Caco-2 (cell line): ENCODE results near the gene VPS51. TPM values are rescaled to one million over a fixed set of nuclear protein-coding genes. Genes with fewer than 3 reads are reported as not detected.

Source experiments
- BruUV-seq: library from RNA; stranded (reverse); fragments of 400-500 nt; replicated peaks from 2 replicates; lab custom pipeline; 2021; lab: Mats Ljungman, UMichigan
- CTCF ChIA-PET: fragments of 300-600 bp; sonication (Branson Sonifier 250); formaldehyde crosslinking; loops from one replicate; lab custom pipeline; 2022; ENCODE audit warnings: antibody characterized with exemption; lab: Charles Lee
- POLR2A ChIA-PET: fragments of 300-600 bp; sonication (Branson Sonifier 250); formaldehyde crosslinking; loops from one replicate; lab custom pipeline; 2022; ENCODE audit warnings: antibody characterized with exemption; lab: Charles Lee
- DNase-seq, 2 experiments: peaks; one replicate each; pipeline versions ENCODE4 v3.0.0 to v3.0.0-alpha.2; 2020 to 2022
- H3K27me3 ChIP-seq: replicated peaks from 2 replicates; pipeline ENCODE4 v1.6.0; 2011; ENCODE audit warnings: low read length; ENCODE audit not compliant: control insufficient read depth, insufficient read depth
- H3K36me3 ChIP-seq: 2 replicates; pipeline ENCODE4 v1.5.1; 2011; ENCODE audit warnings: low read length; ENCODE audit not compliant: control insufficient read depth, insufficient read depth
- H3K4me1 ChIP-seq: fragments of 250-450 bp; sonication (Bioruptor Pico); 2 replicates; pipeline ENCODE4 v1.5.1; 2020; ENCODE audit warnings: mild to moderate bottlenecking
- H3K4me3 ChIP-seq: 2 replicates; pipeline ENCODE4 v1.5.1; 2011; ENCODE audit warnings: low read depth, mild to moderate bottlenecking, control low read depth, low read length
- H3K9me3 ChIP-seq: fragments of 250-450 bp; sonication (Bioruptor Pico); 2 replicates; pipeline ENCODE4 v1.5.1; 2020; ENCODE audit warnings: mild to moderate bottlenecking, moderate library complexity
- H3K27ac Mint-ChIP-seq: one replicate; pipeline ENCODE4 v1.8.0; 2022; ENCODE audit warnings: mixed read lengths; ENCODE audit not compliant: unreplicated experiment
- H3K27me3 Mint-ChIP-seq: one replicate; pipeline ENCODE4 v1.8.0; 2022; ENCODE audit warnings: mixed read lengths; ENCODE audit not compliant: insufficient read depth, unreplicated experiment
- H3K36me3 Mint-ChIP-seq: one replicate; pipeline ENCODE4 v1.8.0; 2022; ENCODE audit warnings: mild to moderate bottlenecking, mixed read lengths; ENCODE audit not compliant: insufficient read depth, unreplicated experiment
- H3K4me1 Mint-ChIP-seq: one replicate; pipeline ENCODE4 v1.8.0; 2022; ENCODE audit warnings: low read depth, mixed read lengths; ENCODE audit not compliant: unreplicated experiment
- H3K4me3 Mint-ChIP-seq: one replicate; pipeline ENCODE4 v1.8.0; 2022; ENCODE audit warnings: mild to moderate bottlenecking, moderate library complexity, mixed read lengths; ENCODE audit not compliant: unreplicated experiment
- H3K9me3 Mint-ChIP-seq: one replicate; pipeline ENCODE4 v1.8.0; 2022; ENCODE audit warnings: mixed read lengths; ENCODE audit not compliant: unreplicated experiment
- CTCF ChIP-seq, 2 experiments: fragments of 200-600 bp in 1 of 2; IDR thresholded peaks; 1 replicate in 1 of 2; 2 replicates in 1 of 2; pipeline versions ENCODE4 v1.5.1 to v1.8.0; 2011 to 2022; ENCODE audit warnings: antibody characterized with exemption in 1 of 2, control low read depth in 1 of 2, inconsistent platforms in 1 of 2, low read depth in 1 of 2, low read length in 1 of 2, mild to moderate bottlenecking in 1 of 2, moderate library complexity in 1 of 2; ENCODE audit not compliant: insufficient read depth in 1 of 2, severe bottlenecking in 1 of 2, unreplicated experiment in 1 of 2
- intact Hi-C: fragments of 100-400 bp; cut with micrococcal nuclease; formaldehyde crosslinking; loops from one replicate; pipeline ENCODE4 v1.10.0; 2022; ENCODE audit not compliant: unreplicated experiment
- total RNA-seq: library from RNA; stranded (reverse); gene quantifications from 2 replicates; pipeline ENCODE4 v1.2.3, GENCODE V29; 2022

VPS51 gene
- total RNA-seq, 1 experiment from 2014 or later = 158 TPM

DNA sequence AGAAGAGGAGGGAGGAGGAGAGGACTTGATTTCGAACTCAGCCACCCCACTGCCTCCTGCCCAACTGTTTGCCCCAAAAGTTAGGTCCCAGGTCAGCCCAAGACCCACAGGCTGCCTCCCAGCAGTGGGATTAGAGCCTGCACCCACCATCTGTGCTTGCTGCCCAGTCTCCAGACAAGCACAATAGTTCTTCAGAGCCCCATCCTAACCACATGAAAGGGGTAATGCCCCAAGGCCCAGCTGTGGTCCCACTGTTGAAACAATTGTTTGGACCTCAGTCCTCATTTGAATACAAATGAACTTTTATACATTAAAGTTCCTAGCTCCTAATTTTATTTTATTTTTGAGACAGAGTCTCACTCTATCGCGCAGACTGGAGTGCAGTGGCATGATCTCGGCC lies 5.4 kb upstream of the VPS51 start:
- no peaks in the 10 kb centered on the region for H3K9me3 Mint-ChIP-seq
- POLR2A ChIA-PET = interaction anchor here (0.5 to 0.6 kb wide), 2 partner anchors 21 to 266 kb away, joined by 3 read pairs; no protein-coding TSS in a partner anchor
- DNase-seq = no peak

DNA sequence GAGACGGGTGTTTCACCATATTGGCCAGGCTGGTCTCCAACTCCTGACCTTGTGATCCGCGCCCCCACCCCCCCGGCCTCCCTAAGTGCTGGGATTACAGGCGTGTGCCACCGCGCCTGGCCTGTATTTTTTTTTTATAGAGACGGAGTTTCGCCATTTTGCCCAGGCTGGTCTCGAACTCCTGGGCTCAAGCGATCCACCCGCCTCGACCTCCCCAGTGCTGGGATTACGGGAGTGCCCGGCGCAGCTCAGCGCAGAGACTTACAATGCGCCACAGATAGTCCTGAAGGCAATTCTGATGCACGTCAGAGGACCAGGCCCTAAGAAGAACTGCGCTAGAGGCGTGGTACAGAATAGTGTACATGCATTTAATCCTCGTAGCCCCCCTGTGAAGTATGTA lies 587 bp upstream of the VPS51 start:
- CTCF ChIA-PET = interaction anchor here (1.7 to 2.6 kb wide), 2 partner anchors 15 to 17 kb away, joined by 9 to 10 read pairs; partner anchors contain the start of gene TM7SF2
- BruUV-seq = no TSS peak
- intact Hi-C loops = no loop called here

More for the DNA sequence above, 5.4 kb upstream of the VPS51 start:
- no peak overlapping the region for H3K4me3 Mint-ChIP-seq
- no peak for TF ChIP-seq CTCF (IDR thresholded peaks at IDR 0.05; ENCODE audit: insufficient read depth in 1 of 2, low read depth in 1 of 2, low read length in 1 of 2, severe bottlenecking in 1 of 2, unreplicated experiment in 1 of 2)
- Histone ChIP-seq H3K4me3 (no peak overlapping the region), H3K36me3 (peaks cover 2% of the 10 kb centered on the region; the same call in 1 of the 2 replicates), H3K27me3 (no peaks in the 10 kb centered on the region), H3K4me1 (peaks cover 1% of the 10 kb centered on the region), H3K9me3 (no peaks in the 10 kb centered on the region)
- BruUV-seq = no TSS peak
- CTCF ChIA-PET = interaction anchor here (0.7 to 1.4 kb wide), 2 partner anchors 11 to 27 kb away, joined by 3 to 4 read pairs; partner anchors contain the start of gene ZNHIT2
- intact Hi-C loops = no loop called here
- H3K27me3 Mint-ChIP-seq = no peaks in the 10 kb centered on the region
- peaks cover 13% of the 10 kb centered on the region for H3K36me3 Mint-ChIP-seq
- H3K4me1 Mint-ChIP-seq = peaks cover 4% of the 10 kb centered on the region
- H3K27ac Mint-ChIP-seq = no peak overlapping the region

DNA sequence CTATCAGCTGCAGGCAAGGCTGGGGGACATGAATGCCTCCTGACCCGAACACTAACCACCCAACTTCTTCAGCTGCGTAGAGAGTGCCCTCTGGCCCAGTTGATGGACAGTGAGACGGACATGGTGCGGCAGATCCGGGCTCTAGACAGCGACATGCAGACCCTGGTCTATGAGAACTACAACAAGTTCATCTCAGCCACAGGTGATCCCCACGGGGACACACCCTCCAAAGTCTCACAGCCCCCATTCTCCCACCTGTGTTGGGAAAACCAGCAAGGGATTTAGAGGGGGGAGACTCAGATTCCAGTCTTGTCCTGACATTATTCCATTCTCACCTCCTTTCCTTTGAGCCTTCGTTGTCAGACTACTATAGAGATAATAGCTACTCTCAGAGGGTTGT lies 912 bp downstream of the VPS51 start:
- no peak for DNase-seq
- Mint-ChIP-seq H3K9me3 (no peaks in the 10 kb centered on the region), H3K27me3 (no peaks in the 10 kb centered on the region), H3K4me3 (peak overlapping the region; percentile 86), H3K27ac (peak overlapping the region; percentile 90), H3K4me1 (peaks cover 12% of the 10 kb centered on the region), H3K36me3 (peaks cover 14% of the 10 kb centered on the region)
- TF ChIP-seq CTCF (IDR thresholded peaks at IDR 0.05; ENCODE audit: insufficient read depth in 1 of 2, low read depth in 1 of 2, low read length in 1 of 2, severe bottlenecking in 1 of 2, unreplicated experiment in 1 of 2) = no peak
- intact Hi-C loops = loop anchor here (1.0 kb wide), 2 partner anchors 13 to 20 kb away; partner anchors contain the start of gene ZNHIT2
- peaks cover 10% of the 10 kb centered on the region for H3K4me1 ChIP-seq
- BruUV-seq = TSS peak; percentile 50
- peak overlapping the region; percentile 56 for H3K4me3 ChIP-seq
- no peaks in the 10 kb centered on the region for H3K9me3 ChIP-seq
- H3K36me3 ChIP-seq = 0 out of 2 replicates have a peak, but pooled peaks cover 2% of the 10 kb centered on the region
- POLR2A ChIA-PET = interaction anchor here (0.5 to 0.9 kb wide), 2 partner anchors 19 to 81 kb away, joined by 3 to 4 read pairs; no protein-coding TSS in a partner anchor
- no peaks in the 10 kb centered on the region for H3K27me3 ChIP-seq
- CTCF ChIA-PET = interaction anchor here (0.9 to 2.6 kb wide), 3 partner anchors 13 to 21 kb away, joined by 4 to 10 read pairs (median 9); partner anchors contain the start of genes TM7SF2 and ZNHIT2

More for the DNA sequence above, 587 bp upstream of the VPS51 start:
- H3K4me1 ChIP-seq = peaks cover 10% of the 10 kb centered on the region
- Mint-ChIP-seq H3K4me3 (peak overlapping the region; percentile 86), H3K4me1 (peaks cover 12% of the 10 kb centered on the region), H3K27ac (peak overlapping the region; percentile 90), H3K36me3 (peaks cover 14% of the 10 kb centered on the region), H3K27me3 (no peaks in the 10 kb centered on the region), H3K9me3 (no peaks in the 10 kb centered on the region)
- DNase-seq = no peak
- H3K9me3 ChIP-seq = no peaks in the 10 kb centered on the region
- no peak for TF ChIP-seq CTCF (IDR thresholded peaks at IDR 0.05; ENCODE audit: insufficient read depth in 1 of 2, low read depth in 1 of 2, low read length in 1 of 2, severe bottlenecking in 1 of 2, unreplicated experiment in 1 of 2)
- H3K36me3 ChIP-seq = 0 out of 2 replicates have a peak, but pooled peaks cover 2% of the 10 kb centered on the region
- no peaks in the 10 kb centered on the region for H3K27me3 ChIP-seq
- POLR2A ChIA-PET = interaction anchor here (0.9 kb wide), 1 partner anchor 16 kb away, joined by 5 read pairs; the partner anchor contains the start of gene TM7SF2
- H3K4me3 ChIP-seq = no peak overlapping the region
